GM12872 (cell line): ENCODE measurements around the gene UBAP1.

ENCODE experiments used
- TF ChIP-seq, protein P1 (sequence below): IDR thresholded peaks from 3 replicates; pipeline ENCODE4 v1.5.1; 2011; ENCODE audit warnings: low read depth, mild to moderate bottlenecking, low read length, moderate library complexity; ENCODE audit not compliant: insufficient read depth

Gene UBAP1

GRCh38 chr9:34240006-34240405 lies 61.2 kb downstream of the UBAP1 start:
- TF ChIP-seq, protein P1, sequence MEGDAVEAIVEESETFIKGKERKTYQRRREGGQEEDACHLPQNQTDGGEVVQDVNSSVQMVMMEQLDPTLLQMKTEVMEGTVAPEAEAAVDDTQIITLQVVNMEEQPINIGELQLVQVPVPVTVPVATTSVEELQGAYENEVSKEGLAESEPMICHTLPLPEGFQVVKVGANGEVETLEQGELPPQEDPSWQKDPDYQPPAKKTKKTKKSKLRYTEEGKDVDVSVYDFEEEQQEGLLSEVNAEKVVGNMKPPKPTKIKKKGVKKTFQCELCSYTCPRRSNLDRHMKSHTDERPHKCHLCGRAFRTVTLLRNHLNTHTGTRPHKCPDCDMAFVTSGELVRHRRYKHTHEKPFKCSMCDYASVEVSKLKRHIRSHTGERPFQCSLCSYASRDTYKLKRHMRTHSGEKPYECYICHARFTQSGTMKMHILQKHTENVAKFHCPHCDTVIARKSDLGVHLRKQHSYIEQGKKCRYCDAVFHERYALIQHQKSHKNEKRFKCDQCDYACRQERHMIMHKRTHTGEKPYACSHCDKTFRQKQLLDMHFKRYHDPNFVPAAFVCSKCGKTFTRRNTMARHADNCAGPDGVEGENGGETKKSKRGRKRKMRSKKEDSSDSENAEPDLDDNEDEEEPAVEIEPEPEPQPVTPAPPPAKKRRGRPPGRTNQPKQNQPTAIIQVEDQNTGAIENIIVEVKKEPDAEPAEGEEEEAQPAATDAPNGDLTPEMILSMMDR: no peak

- TF ChIP-seq, protein P1: no peak
Measured at GRCh38 chr9:34242830-34243229, 64.0 kb downstream of the UBAP1 start.

DNA sequence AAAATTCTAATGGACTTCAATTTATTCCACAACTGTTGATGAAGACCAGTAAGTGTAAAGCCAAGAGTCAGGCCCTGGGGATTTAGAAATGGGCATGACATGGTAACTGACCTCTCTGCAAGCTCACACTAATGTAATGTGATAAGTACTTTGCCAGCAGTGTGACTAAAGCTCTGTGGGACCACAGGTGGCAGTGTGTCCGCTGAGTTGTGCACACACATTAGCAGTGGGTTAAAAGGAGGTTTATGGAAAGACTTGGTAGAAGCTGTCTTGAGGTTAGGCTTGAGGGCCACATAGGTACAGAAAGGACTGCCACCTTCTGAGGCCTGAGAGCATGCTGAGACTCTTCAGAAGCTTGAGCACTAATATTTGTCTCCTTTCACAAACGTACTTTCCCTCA lies 67.6 kb downstream of the UBAP1 start:
- TF ChIP-seq, protein P1: no peak

DNA sequence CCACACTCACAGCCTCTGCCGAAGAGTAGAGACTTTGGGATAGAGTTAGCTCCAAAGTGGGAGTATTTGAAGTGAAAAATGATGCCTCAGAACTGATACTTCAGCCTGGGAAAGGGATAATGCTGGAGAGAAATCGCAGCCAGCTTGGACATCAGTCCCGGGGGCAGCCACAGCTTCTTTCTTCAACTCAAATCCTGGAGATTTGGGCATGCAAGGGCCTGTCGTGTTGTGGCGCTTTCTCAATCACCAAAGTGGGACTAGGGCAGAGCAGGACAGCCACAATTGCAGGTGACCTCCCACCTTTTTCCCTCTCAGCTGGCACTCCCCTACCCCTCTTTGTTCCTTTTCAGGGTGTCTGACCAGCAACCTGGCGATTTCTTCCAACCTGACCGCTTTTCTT lies 70.4 kb downstream of the UBAP1 start:
- TF ChIP-seq, protein P1: no peak

GRCh38 chr9:34250721-34251120 lies 71.9 kb downstream of the UBAP1 start:
- TF ChIP-seq, protein P1: no peak

GRCh38 chr9:34252016-34252415 lies 73.2 kb downstream of the UBAP1 start:
- TF ChIP-seq, protein P1: no peak

GRCh38 chr9:34252670-34253459 lies 74.0 kb downstream of the UBAP1 start:
- TF ChIP-seq, protein P1: peak; percentile 85
